WTC11 (cell line): ENCODE measurements around the gene FSTL1. TPM values are rescaled to one million over a fixed set of nuclear protein-coding genes. Genes with fewer than 3 reads are reported as not detected.

Experiments used
- ATAC-seq: fragments of 200-7000 bp; cut with Tn5 transposase; 2 replicates; pipeline ENCODE4 v1.10.0; 2021; ENCODE audit warnings: mild to moderate bottlenecking, moderate library complexity
- CTCF ChIA-PET: fragments of 300-600 bp; sonication (Branson Sonifier 250); formaldehyde crosslinking; loops from one replicate; lab custom pipeline; 2021; ENCODE audit warnings: antibody characterized with exemption; lab: Charles Lee
- POLR2A ChIA-PET: fragments of 350-600 bp; sonication (Branson Sonifier 250); formaldehyde crosslinking; loops from one replicate; lab custom pipeline; 2021; ENCODE audit warnings: antibody characterized with exemption; lab: Charles Lee
- DNase-seq: peaks from one replicate; pipeline ENCODE4 v3.0.0; 2021; ENCODE audit warnings: low spot score
- H3K27ac Mint-ChIP-seq: 2 replicates; pipeline ENCODE4 v1.8.0; 2021; ENCODE audit warnings: mixed read lengths
- H3K27me3 Mint-ChIP-seq: 2 replicates; pipeline ENCODE4 v1.8.0; 2021; ENCODE audit warnings: low read depth, mild to moderate bottlenecking, moderate library complexity, mixed read lengths
- H3K36me3 Mint-ChIP-seq: 2 replicates; pipeline ENCODE4 v1.8.0; 2021; ENCODE audit warnings: mixed read lengths
- H3K4me1 Mint-ChIP-seq: 2 replicates; pipeline ENCODE4 v1.8.0; 2022; ENCODE audit warnings: mixed read lengths
- H3K4me3 Mint-ChIP-seq: 2 replicates; pipeline ENCODE4 v1.8.0; 2021; ENCODE audit warnings: mild to moderate bottlenecking, moderate library complexity, mixed read lengths
- H3K9me3 Mint-ChIP-seq: 2 replicates; pipeline ENCODE4 v1.8.0; 2021; ENCODE audit warnings: mixed read lengths
- AR ChIP-seq: fragments of 250-450 bp; sonication (Bioruptor Pico); IDR thresholded peaks from 2 replicates; pipeline ENCODE4 v1.9.0; 2021; ENCODE audit warnings: mild to moderate bottlenecking
- CREB1 ChIP-seq: sonication (generic); formaldehyde crosslinking; IDR thresholded peaks from 2 replicates; pipeline ENCODE4 v1.8.0; 2023; ENCODE audit warnings: mild to moderate bottlenecking, missing genetic modification reagents
- EMX1 ChIP-seq: fragments of 250-450 bp; sonication (Bioruptor Pico); IDR thresholded peaks from 2 replicates; pipeline ENCODE4 v1.8.0; 2021; ENCODE audit warnings: mild to moderate bottlenecking
- FOXK1 ChIP-seq: sonication (generic); formaldehyde crosslinking; IDR thresholded peaks from 2 replicates; pipeline ENCODE4 v1.8.0; 2022; ENCODE audit warnings: mild to moderate bottlenecking, moderate library complexity, missing genetic modification reagents
- GRHL2 ChIP-seq: fragments of 250-450 bp; sonication (Bioruptor Pico); IDR thresholded peaks from 2 replicates; pipeline ENCODE4 v1.8.0; 2022; ENCODE audit warnings: mild to moderate bottlenecking, moderate library complexity; ENCODE audit not compliant: insufficient replicate concordance, severe bottlenecking
- NFE2L1 ChIP-seq: sonication (generic); formaldehyde crosslinking; IDR thresholded peaks from 2 replicates; pipeline ENCODE4 v1.8.1; 2023; ENCODE audit warnings: missing genetic modification reagents
- SP1 ChIP-seq: sonication (generic); formaldehyde crosslinking; conservative IDR thresholded peaks from 2 replicates; pipeline ENCODE4 v1.8.1; 2022; ENCODE audit warnings: missing genetic modification reagents
- STAT6 ChIP-seq: sonication (generic); formaldehyde crosslinking; conservative IDR thresholded peaks from 2 replicates; pipeline ENCODE4 v1.8.1; 2023; ENCODE audit warnings: mild to moderate bottlenecking, low read depth, missing genetic modification reagents, moderate library complexity
- TEAD1 ChIP-seq: sonication (generic); formaldehyde crosslinking; IDR thresholded peaks from 2 replicates; pipeline ENCODE4 v1.8.0; 2022; ENCODE audit warnings: mild to moderate bottlenecking, missing genetic modification reagents
- TEAD4 ChIP-seq: sonication (generic); formaldehyde crosslinking; IDR thresholded peaks from 2 replicates; pipeline ENCODE4 v1.8.0; 2022; ENCODE audit warnings: mild to moderate bottlenecking, missing genetic modification reagents
- ZBTB21 ChIP-seq: sonication (generic); formaldehyde crosslinking; IDR thresholded peaks from 2 replicates; pipeline ENCODE4 v1.8.1; 2023; ENCODE audit warnings: mild to moderate bottlenecking, missing genetic modification reagents, borderline replicate concordance
- ZMAT4 ChIP-seq: fragments of 250-450 bp; sonication (Bioruptor Pico); IDR thresholded peaks from 2 replicates; pipeline ENCODE4 v1.9.0; 2021; ENCODE audit warnings: mild to moderate bottlenecking
- ZNF219 ChIP-seq: sonication (generic); formaldehyde crosslinking; IDR thresholded peaks from 2 replicates; pipeline ENCODE4 v1.8.0; 2023; ENCODE audit warnings: missing genetic modification reagents, mild to moderate bottlenecking, borderline replicate concordance
- ZNF396 ChIP-seq: fragments of 250-450 bp; sonication (Bioruptor Pico); IDR thresholded peaks from 2 replicates; pipeline ENCODE4 v1.8.0; 2021; ENCODE audit warnings: mild to moderate bottlenecking, moderate library complexity, borderline replicate concordance
- ZNF423 ChIP-seq: fragments of 250-450 bp; sonication (Bioruptor Pico); IDR thresholded peaks from 2 replicates; pipeline ENCODE4 v2.1.2; 2022; ENCODE audit warnings: mild to moderate bottlenecking, moderate library complexity
- ZSCAN18 ChIP-seq: fragments of 250-450 bp; sonication (Bioruptor Pico); IDR thresholded peaks from 2 replicates; pipeline ENCODE4 v2.1.2; 2022; ENCODE audit warnings: mild to moderate bottlenecking, moderate library complexity
- total RNA-seq: library from RNA; stranded (reverse); gene quantifications from 3 replicates; pipeline ENCODE4 v1.2.3, GENCODE V29; 2021
- TF ChIP-seq, protein P1 (sequence below): sonication (generic); formaldehyde crosslinking; IDR thresholded peaks from 2 replicates; pipeline ENCODE4 v1.8.1; 2022; ENCODE audit warnings: mild to moderate bottlenecking, missing genetic modification reagents, moderate library complexity, borderline replicate concordance
- TF ChIP-seq, protein P2 (sequence below): fragments of 250-450 bp; sonication (Bioruptor Pico); IDR thresholded peaks from 2 replicates; pipeline ENCODE4 v1.9.0; 2021; ENCODE audit warnings: mild to moderate bottlenecking, borderline replicate concordance

The FSTL1 gene
- total RNA-seq, 1 experiment from 2014 or later: 271 TPM

GRCh38 chr3:120469882-120470301, 19.1 kb upstream of the FSTL1 start:
- ChIA-PET POLR2A (interaction anchor here (2.5 kb wide), 1 partner anchor 19 kb away, joined by 15 read pairs; the partner anchor contains the start of gene FSTL1), CTCF (no interaction called here)
- peaks cover 35% of the 10 kb centered on the region for H3K9me3 Mint-ChIP-seq
- H3K27ac Mint-ChIP-seq: peak overlapping the region; percentile 86
- H3K36me3 Mint-ChIP-seq: peaks cover 14% of the 10 kb centered on the region
- ATAC-seq (peak; percentile 29), DNase-seq (no peak)
- H3K4me3 Mint-ChIP-seq: no peak overlapping the region
- TF ChIP-seq GRHL2 (no peak), ZNF396 (no peak), EMX1 (CRISPR knock-in tag) (no peak), AR (CRISPR knock-in tag) (no peak), CREB1 (CRISPR knock-in tag) (no peak), ZMAT4 (no peak), FOXK1 (no peak), TEAD4 (no peak), STAT6 (CRISPR knock-in tag) (no peak), NFE2L1 (CRISPR knock-in tag) (no peak), TEAD1 (no peak)
- TF ChIP-seq, protein P1, sequence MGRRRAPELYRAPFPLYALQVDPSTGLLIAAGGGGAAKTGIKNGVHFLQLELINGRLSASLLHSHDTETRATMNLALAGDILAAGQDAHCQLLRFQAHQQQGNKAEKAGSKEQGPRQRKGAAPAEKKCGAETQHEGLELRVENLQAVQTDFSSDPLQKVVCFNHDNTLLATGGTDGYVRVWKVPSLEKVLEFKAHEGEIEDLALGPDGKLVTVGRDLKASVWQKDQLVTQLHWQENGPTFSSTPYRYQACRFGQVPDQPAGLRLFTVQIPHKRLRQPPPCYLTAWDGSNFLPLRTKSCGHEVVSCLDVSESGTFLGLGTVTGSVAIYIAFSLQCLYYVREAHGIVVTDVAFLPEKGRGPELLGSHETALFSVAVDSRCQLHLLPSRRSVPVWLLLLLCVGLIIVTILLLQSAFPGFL (CRISPR knock-in tag): no peak
- TF ChIP-seq, protein P2, sequence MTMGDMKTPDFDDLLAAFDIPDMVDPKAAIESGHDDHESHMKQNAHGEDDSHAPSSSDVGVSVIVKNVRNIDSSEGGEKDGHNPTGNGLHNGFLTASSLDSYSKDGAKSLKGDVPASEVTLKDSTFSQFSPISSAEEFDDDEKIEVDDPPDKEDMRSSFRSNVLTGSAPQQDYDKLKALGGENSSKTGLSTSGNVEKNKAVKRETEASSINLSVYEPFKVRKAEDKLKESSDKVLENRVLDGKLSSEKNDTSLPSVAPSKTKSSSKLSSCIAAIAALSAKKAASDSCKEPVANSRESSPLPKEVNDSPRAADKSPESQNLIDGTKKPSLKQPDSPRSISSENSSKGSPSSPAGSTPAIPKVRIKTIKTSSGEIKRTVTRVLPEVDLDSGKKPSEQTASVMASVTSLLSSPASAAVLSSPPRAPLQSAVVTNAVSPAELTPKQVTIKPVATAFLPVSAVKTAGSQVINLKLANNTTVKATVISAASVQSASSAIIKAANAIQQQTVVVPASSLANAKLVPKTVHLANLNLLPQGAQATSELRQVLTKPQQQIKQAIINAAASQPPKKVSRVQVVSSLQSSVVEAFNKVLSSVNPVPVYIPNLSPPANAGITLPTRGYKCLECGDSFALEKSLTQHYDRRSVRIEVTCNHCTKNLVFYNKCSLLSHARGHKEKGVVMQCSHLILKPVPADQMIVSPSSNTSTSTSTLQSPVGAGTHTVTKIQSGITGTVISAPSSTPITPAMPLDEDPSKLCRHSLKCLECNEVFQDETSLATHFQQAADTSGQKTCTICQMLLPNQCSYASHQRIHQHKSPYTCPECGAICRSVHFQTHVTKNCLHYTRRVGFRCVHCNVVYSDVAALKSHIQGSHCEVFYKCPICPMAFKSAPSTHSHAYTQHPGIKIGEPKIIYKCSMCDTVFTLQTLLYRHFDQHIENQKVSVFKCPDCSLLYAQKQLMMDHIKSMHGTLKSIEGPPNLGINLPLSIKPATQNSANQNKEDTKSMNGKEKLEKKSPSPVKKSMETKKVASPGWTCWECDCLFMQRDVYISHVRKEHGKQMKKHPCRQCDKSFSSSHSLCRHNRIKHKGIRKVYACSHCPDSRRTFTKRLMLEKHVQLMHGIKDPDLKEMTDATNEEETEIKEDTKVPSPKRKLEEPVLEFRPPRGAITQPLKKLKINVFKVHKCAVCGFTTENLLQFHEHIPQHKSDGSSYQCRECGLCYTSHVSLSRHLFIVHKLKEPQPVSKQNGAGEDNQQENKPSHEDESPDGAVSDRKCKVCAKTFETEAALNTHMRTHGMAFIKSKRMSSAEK (CRISPR knock-in tag): no peak
- no peaks in the 10 kb centered on the region; the same call in 1 of the 2 replicates for H3K27me3 Mint-ChIP-seq
- peaks cover 48% of the 10 kb centered on the region for H3K4me1 Mint-ChIP-seq

GRCh38 chr3:120469440-120469839, 18.6 kb upstream of the FSTL1 start:
- POLR2A ChIA-PET: interaction anchor here (2.5 kb wide), 1 partner anchor 19 kb away, joined by 15 read pairs; the partner anchor contains the start of gene FSTL1
- H3K27ac Mint-ChIP-seq: peak overlapping the region; percentile 77
- ATAC-seq: peak; percentile 82
- H3K9me3 Mint-ChIP-seq: peaks cover 31% of the 10 kb centered on the region
- peak; percentile 25 for DNase-seq
- no peaks in the 10 kb centered on the region; the same call in 1 of the 2 replicates for H3K27me3 Mint-ChIP-seq
- CTCF ChIA-PET: interaction anchor here (1.1 to 1.4 kb wide), 2 partner anchors 52 to 89 kb away, joined by 4 to 7 read pairs; no protein-coding TSS in a partner anchor
- H3K4me1 Mint-ChIP-seq: peaks cover 44% of the 10 kb centered on the region
- peaks cover 14% of the 10 kb centered on the region for H3K36me3 Mint-ChIP-seq
- H3K4me3 Mint-ChIP-seq: no peak overlapping the region
- TF ChIP-seq ZNF219 (CRISPR knock-in tag) (no peak), SP1 (CRISPR knock-in tag) (no peak), AR (CRISPR knock-in tag) (0 out of 2 replicates have a peak, but pooled peaks have one; percentile 44), ZSCAN18 (CRISPR knock-in tag) (peak; percentile 96), ZNF396 (peak; percentile 89; the same call in 1 of the 2 replicates), ZNF423 (CRISPR knock-in tag) (0 out of 2 replicates have a peak, but pooled peaks have one; percentile 19), ZBTB21 (no peak)
